Activated CD8-positive, alpha-beta memory T cell treated with anti-CD3 and anti-CD28 coated beads for 1 hour (primary cell): Measurements from ENCODE around the gene TAPBPL.

Experiments used
- DNase-seq, 2 donors: peaks; one replicate each; pipeline ENCODE4 v3.0.0-alpha.2; 2020; ENCODE audit warnings: low read depth in 1 of 2; ENCODE audit errors: extremely low read depth in 1 of 2

The TAPBPL gene

GRCh38 chr12:6435961-6436715, 15.7 kb upstream of the TAPBPL start:
- no peak for DNase-seq

GRCh38 chr12:6437586-6437985, 14.3 kb upstream of the TAPBPL start:
- no peak for DNase-seq

- no peak for DNase-seq
Observed at GRCh38 chr12:6438345-6438744, 13.5 kb upstream of the TAPBPL start.

GRCh38 chr12:6440391-6440790, 11.5 kb upstream of the TAPBPL start:
- no peak for DNase-seq

- no peak for DNase-seq
Observed at GRCh38 chr12:6442836-6443235, 9.0 kb upstream of the TAPBPL start.

GRCh38 chr12:6443361-6443983, 8.4 kb upstream of the TAPBPL start:
- DNase-seq: no peak

- no peak for DNase-seq
Observed at GRCh38 chr12:6444031-6444430, 7.8 kb upstream of the TAPBPL start.

GRCh38 chr12:6444704-6445688, 6.8 kb upstream of the TAPBPL start, which contains the start of gene CD27:
Gene CD27 (plus strand): TSS chr12:6444955. CDS start chr12:6445096, 141 bp downstream.
- no peak for DNase-seq

GRCh38 chr12:6450091-6450868, 1.6 kb upstream of the TAPBPL start:
- no peak for DNase-seq

- DNase-seq: no peak
Observed at GRCh38 chr12:6450869-6451347, 934 bp upstream of the TAPBPL start.

GRCh38 chr12:6452245-6452943, 552 bp downstream of the TAPBPL start:
- no peak for DNase-seq

GRCh38 chr12:6452944-6453630, 1.2 kb downstream of the TAPBPL start:
- no peak for DNase-seq

GRCh38 chr12:6457220-6457945, 5.5 kb downstream of the TAPBPL start:
- no peak for DNase-seq

GRCh38 chr12:6458281-6459003, 6.6 kb downstream of the TAPBPL start:
- no peak for DNase-seq

- no peak for DNase-seq
Observed at GRCh38 chr12:6459004-6459337, 7.1 kb downstream of the TAPBPL start.

- no peak for DNase-seq
Observed at GRCh38 chr12:6460751-6461371, 9.0 kb downstream of the TAPBPL start.

- peak; percentile 65 for DNase-seq
Observed at GRCh38 chr12:6461401-6462233, 9.8 kb downstream of the TAPBPL start.
